Pancreas (tissue), 10 donors: ENCODE results near the gene FOXJ1. TPM values are rescaled to one million over a fixed set of nuclear protein-coding genes. Genes with fewer than 3 reads are reported as not detected.

ENCODE experiments used
- ATAC-seq, 4 donors: fragments of 200-7000 bp; cut with Tn5 transposase; one replicate each; pipeline versions ENCODE4 v1.8.0 to v1.9.1; 2020; ENCODE audit warnings: mild to moderate bottlenecking in 4 of 4, moderate library complexity in 4 of 4
- DNase-seq, 6 donors: peaks; one replicate each; pipeline ENCODE4 v3.0.0-alpha.2; 2020
- FAIRE-seq: peaks from 2 replicates; lab custom pipeline; 2012; peaks lifted over from hg19 to GRCh38; lab: Jason Lieb, UNC
- H3K27ac ChIP-seq, 4 donors: fragments of 200-600 bp; sonication (generic); 1 replicate in 3 of 4; 2 replicates in 1 of 4; pipeline versions ENCODE4 v1.5.0 to v1.8.0; 2020
- H3K27me3 ChIP-seq, 4 donors: fragments of 200-600 bp; one replicate each; pipeline ENCODE4 v1.8.0; 2021
- H3K36me3 ChIP-seq, 3 donors: fragments of 200-600 bp; sonication (generic) in 1 of 3; one replicate each; pipeline versions ENCODE4 v1.5.0 to v1.8.0; 2020 to 2021
- H3K4me1 ChIP-seq, 3 donors: fragments of 200-600 bp; one replicate each; pipeline ENCODE4 v1.8.0; 2021
- H3K4me3 ChIP-seq, 4 donors: fragments of 200-600 bp; sonication (generic) in 2 of 4; one replicate each; pipeline versions ENCODE4 v1.5.0 to v1.8.0; 2020 to 2021
- H3K9me3 ChIP-seq, 4 donors: fragments of 200-600 bp; one replicate each; pipeline ENCODE4 v1.8.0; 2021
- CTCF ChIP-seq, 4 donors: fragments of 200-600 bp; sonication (generic) in 3 of 4; IDR thresholded peaks; one replicate each; pipeline versions ENCODE4 v1.5.0 to v1.8.0; 2021; ENCODE audit warnings: antibody characterized with exemption in 4 of 4
- WGBS, 2 donors: extraction: QIAGEN DNeasy Blood & Tissue Kit; methylation state at CpG; one replicate each; pipeline ENCODE4 v1.1.7; 2013; 5-methylcytosine and 5-hydroxymethylcytosine counted together
- intact Hi-C, 3 donors: fragments of 100-400 bp; cut with DNase I; formaldehyde crosslinking; loops; one replicate each; pipeline versions ENCODE4 v1.11.1 to v1.14.2; 2022
- polyA plus RNA-seq, 2 donors: library from polyadenylated mRNA; stranded (reverse); fragments of 200-250 nt; gene quantifications; one replicate each; pipeline ENCODE4 v1.2.3, GENCODE V29; 2013
- total RNA-seq, 6 donors: library from RNA; stranded (reverse); fragmentation: NEBNext Ultra II Directional in 4 of 6; extraction: Animal tissue kit (Norgen Biotek cat#: 25700) in 4 of 6; gene quantifications; one replicate each; pipeline versions ENCODE4 v1.2.1 to v1.2.4, GENCODE V29; 2021 to 2023
- donor health status: healthy with polysubstance abuse.
- donor health status: DM: no; HTN: no; CAD: no; lungs with moderate emphysema.
- donor health status: DM: no; HTN: no; CAD: no.
- donor health status: control.
- donor health status: control.
- donor health status: Bipolar disorder and iron deficiency.
- donor health status: DM: yes; HTN: yes; CAD: no.
- donor health status: DM: no; HTN: no; CAD: no.
- donor health status: DM: no; HTN: no; CAD: no.
- donor health status: DM: yes; HTN: yes; CAD: no.

The FOXJ1 gene
- total and polyA plus RNA-seq, 8 donors = 0.14 to 5.7 (median 0.64) TPM

GRCh38 chr17:76176701-76177574 lies 35.9 kb upstream of the FOXJ1 start:
- intact Hi-C loops = no loop called here
- Histone ChIP-seq H3K4me3 (no peak overlapping the region), H3K36me3 (no peaks in the 10 kb centered on the region), H3K27ac (no peak overlapping the region), H3K9me3 (no peaks in the 10 kb centered on the region), H3K4me1 (no peaks in the 10 kb centered on the region), H3K27me3 (no peaks in the 10 kb centered on the region)
- no peak for ATAC-seq
- TF ChIP-seq CTCF (IDR thresholded peaks at IDR 0.05) = no peak
- no peak for FAIRE-seq
- DNase-seq = no peak
- WGBS, 2 donors = 90 to 92% methylated on average over 28 to 34 of the region's 34 CpGs

- intact Hi-C loops = no loop called here
- Histone ChIP-seq H3K4me1 (no peaks in the 10 kb centered on the region), H3K36me3 (no peaks in the 10 kb centered on the region), H3K4me3 (no peak overlapping the region), H3K27me3 (no peaks in the 10 kb centered on the region), H3K27ac (no peak overlapping the region), H3K9me3 (no peaks in the 10 kb centered on the region)
- no peak for FAIRE-seq
- WGBS, 2 donors = 57 to 61% methylated on average over 9 of the region's 9 CpGs
- no peak for TF ChIP-seq CTCF (IDR thresholded peaks at IDR 0.05)
- ATAC-seq = no peak
- DNase-seq = no peak
Measured at GRCh38 chr17:76174037-76174436, 33.0 kb upstream of the FOXJ1 start.

- ATAC-seq (no peak), FAIRE-seq (no peak), DNase-seq (no peak)
- Histone ChIP-seq H3K36me3 (no peaks in the 10 kb centered on the region), H3K4me1 (no peaks in the 10 kb centered on the region), H3K27ac (no peak overlapping the region), H3K4me3 (no peak overlapping the region), H3K27me3 (no peaks in the 10 kb centered on the region), H3K9me3 (no peaks in the 10 kb centered on the region)
- TF ChIP-seq CTCF (IDR thresholded peaks at IDR 0.05) = no peak
- WGBS, 2 donors = 87 to 93% methylated on average over 11 of the region's 11 CpGs
- intact Hi-C loops = no loop called here
Measured at GRCh38 chr17:76173474-76173873, 32.4 kb upstream of the FOXJ1 start.

GRCh38 chr17:76171706-76172105 lies 30.7 kb upstream of the FOXJ1 start:
- intact Hi-C loops = no loop called here
- no peak for DNase-seq
- Histone ChIP-seq H3K36me3 (no peaks in the 10 kb centered on the region), H3K27ac (no peak overlapping the region), H3K4me3 (no peak overlapping the region), H3K4me1 (no peaks in the 10 kb centered on the region), H3K27me3 (no peaks in the 10 kb centered on the region), H3K9me3 (no peaks in the 10 kb centered on the region)
- TF ChIP-seq CTCF (IDR thresholded peaks at IDR 0.05) = no peak
- FAIRE-seq = no peak
- no peak for ATAC-seq
- WGBS, 2 donors = 79 to 81% methylated on average over 4 of the region's 4 CpGs

- FAIRE-seq (no peak), DNase-seq (no peak), ATAC-seq (no peak)
- H3K4me1 ChIP-seq = no peaks in the 10 kb centered on the region
- no peaks in the 10 kb centered on the region for H3K36me3 ChIP-seq
- no peaks in the 10 kb centered on the region for H3K9me3 ChIP-seq
- WGBS, 2 donors = 91 to 93% methylated on average over 1 of the region's 1 CpG
- intact Hi-C loops = no loop called here
- no peak overlapping the region for H3K4me3 ChIP-seq
- TF ChIP-seq CTCF (IDR thresholded peaks at IDR 0.05) = no peak
- no peak overlapping the region for H3K27ac ChIP-seq
- H3K27me3 ChIP-seq = no peaks in the 10 kb centered on the region
Measured at GRCh38 chr17:76170114-76170513, 29.1 kb upstream of the FOXJ1 start.
